ENCODE data around the gene IZUMO4.

IZUMO4 gene

DNA sequence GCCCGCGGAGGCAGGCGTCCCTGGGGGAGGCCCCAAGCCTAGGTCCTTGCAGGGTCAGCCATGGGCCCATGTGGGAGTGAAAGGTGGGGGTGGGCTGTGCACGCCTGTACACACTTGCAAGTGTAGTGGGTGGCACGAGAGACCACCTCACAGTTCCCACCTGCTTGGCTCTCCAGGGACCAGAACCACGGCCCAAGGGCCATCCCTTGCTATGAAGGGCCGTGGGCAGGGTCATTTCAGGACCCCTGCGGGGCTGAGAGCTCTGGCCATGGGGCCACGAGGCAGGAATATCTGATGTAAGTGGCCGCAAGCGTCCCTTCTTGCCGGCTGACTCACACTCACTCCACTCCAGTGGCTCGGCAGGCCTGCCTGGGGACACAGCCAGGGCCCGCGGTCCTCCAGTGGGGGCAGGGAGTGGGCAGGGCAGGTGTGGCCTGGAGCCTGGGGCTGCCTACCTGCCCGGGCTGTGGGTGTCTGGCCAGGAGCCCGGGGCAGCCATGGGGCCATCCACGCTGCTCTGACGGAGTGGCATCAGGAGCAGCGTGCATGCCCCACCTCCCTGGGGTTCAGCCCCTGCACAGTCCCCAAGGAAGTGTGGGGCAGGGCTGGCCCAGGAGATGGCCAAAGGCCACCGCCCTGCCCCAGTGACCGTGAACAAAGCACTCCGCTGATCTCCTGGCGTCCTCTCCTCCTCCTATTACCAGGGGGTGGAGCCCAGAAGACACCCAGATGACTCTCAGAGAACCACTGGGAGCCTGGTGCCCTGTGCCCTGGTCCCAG is 37.1 kb upstream of the IZUMO4 start:
- Histone ChIP-seq H3K4me1 (peaks cover 18% of the 10 kb centered on the region), H3K36me3 (no peaks in the 10 kb centered on the region), H3K4me3 (ENCODE audit: low read depth, low read length) (no peak overlapping the region; the same call in 1 of the 2 replicates), H3K9me3 (no peaks in the 10 kb centered on the region), H3K27me3 (no peaks in the 10 kb centered on the region)
- TF ChIP-seq, protein P1, sequence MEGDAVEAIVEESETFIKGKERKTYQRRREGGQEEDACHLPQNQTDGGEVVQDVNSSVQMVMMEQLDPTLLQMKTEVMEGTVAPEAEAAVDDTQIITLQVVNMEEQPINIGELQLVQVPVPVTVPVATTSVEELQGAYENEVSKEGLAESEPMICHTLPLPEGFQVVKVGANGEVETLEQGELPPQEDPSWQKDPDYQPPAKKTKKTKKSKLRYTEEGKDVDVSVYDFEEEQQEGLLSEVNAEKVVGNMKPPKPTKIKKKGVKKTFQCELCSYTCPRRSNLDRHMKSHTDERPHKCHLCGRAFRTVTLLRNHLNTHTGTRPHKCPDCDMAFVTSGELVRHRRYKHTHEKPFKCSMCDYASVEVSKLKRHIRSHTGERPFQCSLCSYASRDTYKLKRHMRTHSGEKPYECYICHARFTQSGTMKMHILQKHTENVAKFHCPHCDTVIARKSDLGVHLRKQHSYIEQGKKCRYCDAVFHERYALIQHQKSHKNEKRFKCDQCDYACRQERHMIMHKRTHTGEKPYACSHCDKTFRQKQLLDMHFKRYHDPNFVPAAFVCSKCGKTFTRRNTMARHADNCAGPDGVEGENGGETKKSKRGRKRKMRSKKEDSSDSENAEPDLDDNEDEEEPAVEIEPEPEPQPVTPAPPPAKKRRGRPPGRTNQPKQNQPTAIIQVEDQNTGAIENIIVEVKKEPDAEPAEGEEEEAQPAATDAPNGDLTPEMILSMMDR (IDR thresholded peaks at IDR 0.05; ENCODE audit: low read depth, low read length), result no peak
- DNase-seq, result peak; percentile 53

DNA sequence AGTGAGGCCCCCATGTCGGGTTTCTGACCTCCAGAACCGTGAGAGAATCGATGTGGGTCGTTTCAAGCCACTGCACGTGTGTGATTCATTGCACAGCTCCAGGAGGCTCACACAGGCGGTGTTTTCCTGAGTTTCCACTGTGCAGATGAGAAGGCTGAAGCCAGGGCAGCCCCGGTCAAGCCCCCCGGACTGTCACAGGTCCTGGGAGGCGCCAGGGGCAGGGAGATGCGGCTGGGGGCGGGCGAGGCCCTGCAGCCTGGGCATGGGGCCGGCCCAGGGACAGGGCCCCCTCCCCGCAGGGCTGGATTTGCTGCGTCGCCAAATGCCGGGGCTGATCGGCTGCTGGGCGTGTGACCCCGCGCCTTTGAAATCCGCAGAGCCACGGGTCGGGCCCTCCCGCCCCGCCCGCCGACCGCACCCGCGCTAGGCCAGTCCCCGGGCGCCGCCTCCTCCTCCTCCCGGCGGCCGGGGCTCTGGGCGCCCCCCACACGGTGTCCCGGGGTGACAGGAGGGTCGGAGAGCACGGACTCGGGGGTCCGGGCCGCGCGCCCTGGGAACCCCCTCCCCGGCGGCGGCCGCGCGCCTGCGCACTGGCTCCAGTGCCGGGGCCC is 35.7 kb upstream of the IZUMO4 start:
- peak overlapping the region; percentile 63 for H3K4me3 ChIP-seq (ENCODE audit: low read depth, low read length)
- DNase-seq, result peak; percentile 66
- no peaks in the 10 kb centered on the region for H3K9me3 ChIP-seq
- no peaks in the 10 kb centered on the region for H3K27me3 ChIP-seq
- H3K36me3 ChIP-seq, result no peaks in the 10 kb centered on the region
- peaks cover 22% of the 10 kb centered on the region for H3K4me1 ChIP-seq
- TF ChIP-seq, protein P1 (IDR thresholded peaks at IDR 0.05; ENCODE audit: low read depth, low read length), result no peak

DNA sequence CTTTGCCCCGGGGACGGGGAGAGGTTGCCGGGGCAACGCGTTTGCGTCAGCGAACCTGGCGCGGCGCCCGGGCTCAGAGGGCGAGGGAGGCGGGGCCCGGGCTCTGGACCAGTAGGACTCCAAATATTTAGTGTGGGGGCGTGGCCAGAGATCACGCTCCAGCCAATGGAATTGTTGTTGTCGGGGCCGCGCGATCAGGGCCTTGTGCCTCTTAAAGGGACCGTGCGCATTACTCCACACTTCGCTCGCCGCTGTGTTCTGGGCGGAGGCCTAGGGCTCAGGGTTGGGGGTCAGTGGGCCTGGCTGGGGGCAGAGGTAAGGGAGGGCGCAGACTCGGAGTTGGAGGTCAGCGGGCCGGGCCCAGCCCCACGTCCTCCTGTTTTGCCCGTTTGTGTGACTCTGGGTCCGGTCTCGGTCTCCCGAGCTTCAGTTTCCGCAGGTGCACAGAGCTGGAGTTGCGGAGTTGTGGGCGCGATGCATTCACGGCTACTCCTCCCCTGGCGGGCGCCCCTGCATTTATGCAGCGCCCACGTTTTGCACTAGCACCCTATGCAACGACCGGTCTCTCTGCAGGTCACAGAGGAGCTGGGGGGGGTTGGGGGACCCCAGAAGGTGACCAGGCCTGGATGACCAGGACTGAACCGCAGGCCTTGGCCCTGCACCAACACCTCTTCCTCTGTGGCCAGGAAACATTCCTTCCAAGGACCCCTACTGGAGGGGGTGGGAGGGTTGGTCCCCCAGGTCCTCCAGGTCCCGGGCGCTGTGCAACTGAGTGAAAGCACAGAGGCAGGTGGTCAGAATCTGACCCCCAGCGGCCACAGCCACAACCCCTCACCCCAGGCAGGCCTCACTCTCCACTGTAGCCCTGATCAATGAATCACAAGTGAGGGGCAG is 35.0 kb upstream of the IZUMO4 start:
- H3K27me3 ChIP-seq, result no peaks in the 10 kb centered on the region
- peak; percentile 100 for DNase-seq
- H3K9me3 ChIP-seq, result no peaks in the 10 kb centered on the region
- H3K4me1 ChIP-seq, result peaks cover 22% of the 10 kb centered on the region
- TF ChIP-seq, protein P1 (IDR thresholded peaks at IDR 0.05; ENCODE audit: low read depth, low read length), result no peak
- H3K4me3 ChIP-seq (ENCODE audit: low read depth, low read length), result peak overlapping the region; percentile 70
- H3K36me3 ChIP-seq, result no peaks in the 10 kb centered on the region

DNA sequence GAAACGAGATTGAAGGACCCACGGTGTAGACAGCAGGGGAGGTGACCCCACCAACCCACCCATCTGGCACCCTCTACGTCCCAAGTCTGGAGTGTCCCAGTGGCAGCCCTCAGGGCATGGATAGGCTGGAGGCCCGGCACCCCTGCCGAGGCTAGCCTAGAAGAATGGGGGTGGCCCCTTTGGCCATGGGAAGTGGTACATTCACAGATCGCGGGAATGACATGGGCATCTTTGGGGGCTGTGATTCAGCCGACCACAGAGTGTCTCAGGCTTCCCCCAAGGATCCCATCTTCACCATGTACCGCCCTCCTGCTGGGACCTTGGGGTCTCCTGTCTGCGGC is 34.4 kb upstream of the IZUMO4 start:
- Histone ChIP-seq H3K36me3 (no peaks in the 10 kb centered on the region), H3K4me1 (peaks cover 22% of the 10 kb centered on the region), H3K4me3 (ENCODE audit: low read depth, low read length) (peak overlapping the region; percentile 70), H3K27me3 (no peaks in the 10 kb centered on the region), H3K9me3 (no peaks in the 10 kb centered on the region)
- no peak for DNase-seq
- TF ChIP-seq, protein P1 (IDR thresholded peaks at IDR 0.05; ENCODE audit: low read depth, low read length), result no peak

DNA sequence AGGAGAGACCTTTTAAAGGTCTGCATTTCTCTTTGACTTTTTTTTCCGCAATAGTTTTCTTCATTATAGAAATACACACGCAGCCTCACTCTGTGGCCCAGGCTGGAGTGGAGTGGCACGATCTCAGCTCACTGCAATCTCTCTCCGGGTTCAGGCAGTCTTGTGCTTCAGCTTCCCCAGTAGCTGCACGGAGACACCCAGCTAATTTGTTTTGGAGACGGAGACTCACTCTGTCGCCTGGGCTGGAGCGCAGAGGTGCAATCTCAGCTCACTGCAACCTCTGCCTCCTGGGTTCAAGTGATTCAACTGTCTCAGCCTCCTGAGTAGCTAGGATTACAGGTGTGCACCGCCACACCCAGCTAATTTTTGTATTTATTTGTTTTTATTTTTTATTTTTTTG is 33.9 kb upstream of the IZUMO4 start:
- TF ChIP-seq, protein P1 (IDR thresholded peaks at IDR 0.05; ENCODE audit: low read depth, low read length), result no peak
- Histone ChIP-seq H3K4me1 (peaks cover 22% of the 10 kb centered on the region), H3K9me3 (no peaks in the 10 kb centered on the region), H3K4me3 (ENCODE audit: low read depth, low read length) (no peak overlapping the region), H3K36me3 (no peaks in the 10 kb centered on the region), H3K27me3 (no peaks in the 10 kb centered on the region)
- no peak for DNase-seq
